ENCODE measurements around the gene FAM9C. TPM values are rescaled to one million over a fixed set of nuclear protein-coding genes. Genes with fewer than 3 reads are reported as not detected.
"Not testable (repeated sequence)": the region's sequence is repeated elsewhere in the genome, so short reads cannot be mapped to it uniquely, and the experiment has no call there.

Gene FAM9C
- total RNA-seq, 4 donors from 2014 or later: not detected

- intact Hi-C loops (cut with DNase I; ENCODE audit: low total_unique reads): no loop called here
- in situ Hi-C loops (cut with MboI; ENCODE audit: low sequenced_read_pairs in 4 of 4): no loop called here
Measured at GRCh38 chrX:13090339-13091110, 46.1 kb upstream of the FAM9C start.

DNA sequence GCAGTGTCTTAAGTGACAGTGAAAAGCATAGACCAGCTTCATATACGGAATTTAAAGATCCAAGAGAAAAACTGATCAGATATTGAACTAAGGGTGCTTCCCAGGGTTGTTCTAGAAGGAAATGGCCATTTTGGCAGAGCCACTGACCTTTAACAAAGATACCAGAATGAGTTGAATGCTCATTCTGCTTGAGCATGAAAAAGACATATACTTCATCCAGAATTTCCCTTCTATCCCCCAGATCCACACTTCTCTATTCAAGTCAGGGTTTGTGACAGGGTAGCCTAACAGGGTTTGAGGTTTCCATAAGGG lies 45.6 kb upstream of the FAM9C start:
- Histone ChIP-seq H3K27me3 (no peaks in the 10 kb centered on the region), H3K9me3 (no peaks in the 10 kb centered on the region), H3K4me3 (no peak overlapping the region), H3K36me3 (no peaks in the 10 kb centered on the region), H3K27ac (peak overlapping the region in 1 of 4 donors; percentile 18), H3K4me1 (peaks cover 0 to 4% of the 10 kb centered on the region in 2 donors)
- DNase-seq (no peak), ATAC-seq (no peak)
- TF ChIP-seq CTCF (IDR thresholded peaks at IDR 0.05 in 4 of 5, conservative IDR thresholded peaks at IDR 0.05 in 1 of 5) (no peak), POLR2A (IDR thresholded peaks at IDR 0.05) (no peak)
- intact Hi-C loops (cut with DNase I; ENCODE audit: low total_unique reads) (no loop called here), in situ Hi-C loops (cut with MboI; ENCODE audit: low sequenced_read_pairs in 4 of 4) (no loop called here)

More at GRCh38 chrX:13090339-13091110, 46.1 kb upstream of the FAM9C start:
- no peak for TF ChIP-seq CTCF (IDR thresholded peaks at IDR 0.05 in 4 of 5, conservative IDR thresholded peaks at IDR 0.05 in 1 of 5)
- TF ChIP-seq POLR2A (IDR thresholded peaks at IDR 0.05): no peak
- H3K27ac ChIP-seq: peak overlapping the region; percentile 18 to 64 (median 42)
- no peaks in the 10 kb centered on the region for H3K36me3 ChIP-seq
- H3K27me3 ChIP-seq: no peaks in the 10 kb centered on the region
- peak in 1 of 2 donors; percentile 65 for ATAC-seq
- no peaks in the 10 kb centered on the region for H3K9me3 ChIP-seq
- H3K4me3 ChIP-seq: no peak overlapping the region
- DNase-seq: no peak
- peaks cover 0 to 6% of the 10 kb centered on the region in 2 donors for H3K4me1 ChIP-seq

- intact Hi-C loops (cut with DNase I; ENCODE audit: low total_unique reads): no loop called here
Measured at GRCh38 chrX:13088156-13088487, 43.7 kb upstream of the FAM9C start.

DNA sequence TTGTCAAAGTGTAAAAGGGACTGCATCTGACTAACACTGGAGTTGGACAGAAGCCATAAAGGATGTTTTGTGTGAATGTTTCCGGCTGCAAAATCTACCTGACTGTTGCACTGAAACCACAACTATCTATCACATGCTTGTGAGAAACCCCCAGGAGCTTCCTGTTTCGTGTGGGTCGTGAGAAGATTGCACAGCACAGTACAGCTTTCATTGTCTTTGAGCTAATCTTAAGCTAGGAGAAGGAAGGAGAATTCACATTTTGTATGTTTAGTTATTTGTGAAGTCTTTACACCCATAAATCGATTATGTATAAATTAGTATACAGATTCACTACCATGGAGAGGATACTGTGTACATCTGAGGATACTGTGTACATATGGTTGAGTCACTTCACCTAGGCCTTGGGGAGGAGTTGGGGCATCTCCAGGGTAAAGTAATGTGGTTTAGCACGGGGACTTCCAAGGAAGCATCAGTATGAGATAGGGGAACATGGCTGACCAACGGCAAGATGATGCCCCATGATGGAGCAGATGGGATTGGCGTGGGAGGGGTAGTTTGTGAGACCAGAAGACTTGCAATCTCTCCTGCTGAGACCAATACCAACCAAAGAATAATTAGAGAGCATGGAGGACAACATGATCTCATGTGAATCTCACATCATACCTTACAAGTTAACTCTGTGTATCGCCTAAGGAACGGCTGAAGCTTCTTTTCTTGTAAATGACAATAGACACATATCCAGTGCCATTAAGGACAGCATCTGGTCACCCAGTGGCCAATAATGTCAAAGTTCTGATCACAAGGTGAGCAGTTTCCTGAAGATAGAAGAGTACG lies 43.1 kb upstream of the FAM9C start:
- no peaks in the 10 kb centered on the region for H3K4me1 ChIP-seq
- no peaks in the 10 kb centered on the region for H3K36me3 ChIP-seq
- no peak for ATAC-seq
- TF ChIP-seq POLR2A (IDR thresholded peaks at IDR 0.05) (no peak), CTCF (IDR thresholded peaks at IDR 0.05 in 4 of 5, conservative IDR thresholded peaks at IDR 0.05 in 1 of 5) (no peak)
- DNase-seq: no peak
- H3K9me3 ChIP-seq: no peaks in the 10 kb centered on the region
- H3K27ac ChIP-seq: no peak overlapping the region
- in situ Hi-C loops (cut with MboI; ENCODE audit: low sequenced_read_pairs in 4 of 4) (no loop called here), intact Hi-C loops (cut with DNase I; ENCODE audit: low total_unique reads) (no loop called here)
- H3K4me3 ChIP-seq: no peak overlapping the region
- no peaks in the 10 kb centered on the region for H3K27me3 ChIP-seq

More at GRCh38 chrX:13088156-13088487, 43.7 kb upstream of the FAM9C start:
- no peaks in the 10 kb centered on the region for H3K4me1 ChIP-seq
- TF ChIP-seq CTCF (IDR thresholded peaks at IDR 0.05 in 4 of 5, conservative IDR thresholded peaks at IDR 0.05 in 1 of 5) (no peak), POLR2A (IDR thresholded peaks at IDR 0.05) (no peak)
- DNase-seq (no peak), ATAC-seq (no peak)
- in situ Hi-C loops (cut with MboI; ENCODE audit: low sequenced_read_pairs in 4 of 4): no loop called here
- no peaks in the 10 kb centered on the region for H3K36me3 ChIP-seq
- H3K9me3 ChIP-seq: no peaks in the 10 kb centered on the region
- H3K27ac ChIP-seq: no peak overlapping the region
- H3K27me3 ChIP-seq: no peaks in the 10 kb centered on the region
- H3K4me3 ChIP-seq: no peak overlapping the region

DNA sequence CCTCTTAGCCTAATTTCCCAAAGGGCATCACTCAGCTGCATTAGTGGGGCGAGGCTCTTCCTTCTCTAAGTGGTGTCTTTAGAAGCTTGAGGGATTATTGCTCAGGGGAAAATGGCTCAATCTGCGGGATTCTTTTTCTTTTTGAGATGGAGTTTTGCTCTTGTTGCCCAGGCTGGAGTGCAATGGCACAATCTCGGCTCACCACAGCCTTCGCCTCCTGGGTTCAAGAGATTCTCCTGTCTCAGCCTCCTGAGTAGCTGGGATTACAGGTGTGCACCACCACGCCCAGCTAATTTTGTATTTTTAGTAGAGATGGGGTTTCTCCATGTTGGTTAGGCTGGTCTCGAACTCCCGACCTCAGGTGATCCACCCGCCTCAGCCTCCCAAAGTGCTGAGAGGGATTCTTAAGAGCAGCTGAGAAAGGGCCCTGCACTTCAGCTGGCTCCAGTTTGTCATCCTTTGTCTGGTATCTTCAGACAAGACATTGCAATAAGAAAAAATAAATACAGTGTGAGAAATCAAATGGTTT lies 42.4 kb upstream of the FAM9C start:
- intact Hi-C loops (cut with DNase I; ENCODE audit: low total_unique reads); H3K4me3 ChIP-seq; H3K4me1 ChIP-seq; H3K27ac ChIP-seq; H3K9me3 ChIP-seq; DNase-seq; H3K27me3 ChIP-seq; in situ Hi-C loops (cut with MboI; ENCODE audit: low sequenced_read_pairs in 4 of 4); H3K36me3 ChIP-seq; ATAC-seq: not testable (repeated sequence)
